GM18520 (cell line): ENCODE measurements around the gene ITPKC.

Experiments
- ATAC-seq: cut with Tn5 transposase; IDR thresholded peaks from one replicate; pipeline ENCODE4 v1.9.1; 2021; ENCODE audit not compliant: unreplicated experiment

Gene ITPKC

DNA sequence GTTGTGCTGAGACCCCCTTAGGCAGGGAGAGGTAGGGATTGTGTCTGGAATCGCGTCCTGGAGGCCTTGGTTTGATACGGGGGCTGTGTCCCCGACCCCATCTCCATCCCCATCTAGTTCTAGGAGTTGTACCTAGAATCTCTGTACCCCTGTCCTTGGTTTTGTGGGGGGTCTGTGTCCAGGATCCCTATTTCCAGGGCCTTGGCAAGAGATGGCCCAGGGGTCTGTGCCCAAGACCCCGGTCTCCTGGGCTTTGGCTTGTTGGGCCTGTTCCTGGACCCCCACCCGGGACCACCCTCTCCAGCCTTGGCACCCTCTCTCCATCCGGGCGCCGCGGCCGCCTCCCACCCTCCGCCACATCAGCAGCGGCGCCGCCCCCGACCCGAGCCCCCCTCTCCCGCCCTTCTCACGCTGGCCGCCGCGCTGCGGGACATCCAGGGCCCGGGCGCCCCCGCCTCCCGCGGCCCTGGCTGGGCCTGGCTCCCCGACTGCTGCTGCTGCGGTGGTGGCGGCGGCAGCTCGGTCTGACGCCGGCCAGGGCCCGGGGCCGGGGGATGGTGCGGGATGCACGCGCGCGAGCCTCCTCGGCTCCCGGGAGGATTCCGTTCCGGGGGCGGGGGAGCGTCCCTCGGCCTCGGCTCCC lies 26.7 kb upstream of the ITPKC start, which contains the start of gene NUMBL:
NUMBL (minus strand) TSS at position 602 of the 643 bp plus-strand sequence; CDS start at position 434, 168 bp downstream.
- no peak for ATAC-seq

DNA sequence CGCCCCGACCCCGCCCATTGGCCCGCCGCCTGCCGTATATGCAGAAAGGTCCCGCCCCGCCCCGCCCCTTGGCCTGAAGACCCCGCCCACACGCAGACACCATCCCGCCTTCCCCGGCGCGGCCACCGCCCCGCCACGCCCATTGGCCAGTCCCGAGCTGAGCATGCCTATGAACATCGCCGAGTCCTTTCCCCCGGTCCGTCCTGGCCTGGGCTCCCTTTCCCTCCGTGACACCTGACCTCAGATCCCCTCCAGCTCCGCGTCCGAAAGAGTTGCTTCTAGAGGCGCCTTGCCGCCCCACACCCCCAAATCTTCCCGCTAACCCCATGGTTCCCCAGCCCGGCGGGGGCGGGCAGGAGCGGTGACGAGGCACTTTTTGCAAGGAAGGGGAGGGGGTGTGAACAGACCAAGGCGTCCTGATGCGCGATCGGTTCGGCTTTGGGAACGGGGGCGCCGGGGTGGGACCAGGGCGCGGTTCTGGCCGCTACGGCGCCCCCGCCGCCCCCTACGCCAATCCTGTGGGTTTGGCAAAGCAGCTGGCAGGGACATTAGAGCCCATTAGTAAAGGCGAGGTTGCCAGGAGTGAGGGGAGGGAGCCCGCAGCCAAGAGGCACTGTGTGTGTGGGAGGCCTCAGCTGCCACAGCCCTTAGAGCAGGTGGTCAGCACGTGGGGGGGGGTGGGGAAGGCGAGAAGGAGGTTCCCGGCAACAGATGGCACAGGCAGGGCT lies 26.1 kb upstream of the ITPKC start:
- ATAC-seq, result peak; percentile 38

DNA sequence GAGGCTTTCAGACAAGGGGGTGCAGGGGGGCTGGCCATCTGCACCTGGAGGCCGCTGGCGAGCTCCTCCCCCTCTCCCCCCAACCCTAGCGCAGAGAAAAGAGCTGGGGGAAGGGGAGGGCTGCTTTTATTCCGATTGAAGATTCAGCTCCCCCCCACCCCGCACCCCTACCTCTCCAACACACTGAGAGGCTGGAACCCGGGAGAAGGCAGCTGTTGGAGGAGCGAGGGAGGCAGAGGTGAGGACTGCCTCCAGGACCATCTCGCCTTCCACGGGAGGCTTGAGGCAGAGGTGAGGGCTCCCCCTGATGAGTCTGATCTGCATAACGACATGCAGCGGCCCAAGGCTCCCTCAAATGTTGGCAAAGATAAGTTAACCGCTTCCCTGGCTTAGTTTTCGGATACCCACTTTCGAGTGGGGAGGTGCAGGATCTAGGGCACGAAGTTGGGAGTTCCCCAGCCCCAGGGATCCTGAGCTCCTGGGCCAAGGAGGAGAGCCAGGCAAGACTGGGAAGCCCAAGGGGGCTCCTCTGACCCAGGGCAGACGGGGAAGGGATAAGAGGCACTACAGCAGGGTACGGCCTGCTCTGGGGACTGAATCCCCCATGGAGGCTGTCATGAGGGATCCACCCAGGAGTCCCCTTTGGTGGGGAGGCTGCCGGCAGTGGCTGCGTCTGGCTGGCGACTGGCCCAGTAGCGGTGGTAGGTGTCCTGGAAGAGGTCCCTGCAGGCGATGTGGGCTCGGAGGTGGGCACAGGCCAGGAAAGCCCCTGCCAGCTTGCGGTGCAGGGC lies 25.3 kb upstream of the ITPKC start:
- ATAC-seq, result no peak

DNA sequence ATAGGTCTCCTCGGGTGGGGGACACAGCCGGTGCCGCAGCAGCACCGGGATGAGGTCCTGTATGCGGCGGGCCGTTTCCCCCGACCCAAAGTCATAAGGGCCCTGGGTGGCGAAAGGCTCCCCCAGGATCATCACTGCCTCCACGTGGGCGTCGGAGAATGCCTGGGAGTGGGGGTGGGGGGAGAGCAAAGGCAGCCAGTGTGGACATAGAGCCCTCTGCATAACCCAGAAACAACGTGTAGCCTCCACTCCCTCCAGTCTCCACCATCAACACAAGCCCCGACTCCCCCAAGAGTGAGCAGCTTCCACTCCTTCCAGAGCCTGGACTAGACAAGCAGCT lies 24.7 kb upstream of the ITPKC start:
- ATAC-seq, result no peak

DNA sequence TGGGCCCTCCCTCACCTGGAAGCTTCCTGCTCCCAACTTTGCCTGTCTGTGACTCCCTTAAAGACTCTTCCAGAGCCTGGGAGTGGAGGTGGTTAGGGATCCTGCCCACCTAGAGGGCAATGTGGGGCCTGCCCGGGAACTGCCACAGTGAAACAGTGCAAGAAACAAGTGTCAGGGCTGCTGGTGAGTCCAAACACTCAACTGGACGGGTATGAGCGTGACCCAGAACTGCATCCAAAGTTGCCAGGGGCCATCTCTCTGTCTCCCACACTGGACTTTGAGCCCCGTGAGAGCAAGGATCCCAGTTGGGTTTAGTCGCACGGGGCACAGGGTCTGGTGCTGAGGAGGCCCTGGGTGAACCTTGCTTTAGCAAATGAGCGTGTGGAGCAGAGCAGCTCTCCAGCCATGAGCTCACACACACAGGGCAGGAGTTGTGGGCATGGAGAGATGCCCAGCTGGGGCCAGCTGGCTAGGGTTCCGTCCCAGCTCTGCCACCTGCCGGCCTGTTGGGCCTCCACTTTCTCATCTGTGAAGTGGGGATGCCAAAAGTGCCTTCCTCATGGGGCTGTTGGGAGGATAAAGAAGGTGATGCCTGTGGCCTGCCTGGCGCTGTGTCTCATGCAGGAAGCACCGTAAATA lies 23.6 kb upstream of the ITPKC start:
- ATAC-seq, result no peak

DNA sequence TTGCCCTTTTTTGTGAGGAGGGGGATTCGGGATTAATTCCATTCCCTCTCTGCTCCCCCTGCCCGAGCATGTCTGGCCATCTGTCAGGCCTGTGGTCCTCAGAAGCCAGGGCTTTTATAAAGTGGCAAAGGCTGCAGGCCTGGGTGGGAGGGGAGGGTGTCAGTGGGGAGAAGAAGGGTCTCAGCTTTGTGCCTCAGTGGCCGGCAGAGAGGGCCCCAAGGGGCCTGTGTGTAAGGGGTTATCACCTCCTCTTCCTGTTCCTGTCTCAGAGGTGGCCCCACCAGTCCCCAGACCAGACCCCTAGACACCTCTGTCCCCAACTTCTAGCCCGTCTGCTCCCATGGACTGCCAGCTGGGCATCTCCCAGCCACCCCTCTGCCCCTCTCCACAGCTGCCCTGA lies 23.0 kb upstream of the ITPKC start:
- no peak for ATAC-seq

DNA sequence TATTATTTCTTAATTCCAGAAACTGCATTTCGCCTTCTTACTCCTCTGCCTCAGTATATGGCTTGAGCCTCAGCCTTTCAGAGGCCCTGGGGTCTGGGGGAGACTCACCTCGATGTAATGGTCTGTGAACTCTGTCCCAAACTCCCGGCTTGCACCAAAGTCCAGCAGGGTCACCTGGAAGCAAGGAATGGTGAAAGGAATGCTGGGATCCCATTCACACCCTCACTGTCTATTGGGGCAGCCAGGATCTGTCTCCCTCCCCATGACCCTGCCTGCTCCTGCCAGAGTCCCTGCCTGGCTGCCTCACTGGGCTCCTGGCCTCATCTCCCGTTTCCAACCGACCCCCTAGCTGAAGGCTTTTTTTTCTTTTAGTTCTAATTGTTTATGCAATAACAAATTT lies 21.0 kb upstream of the ITPKC start:
- no peak for ATAC-seq

DNA sequence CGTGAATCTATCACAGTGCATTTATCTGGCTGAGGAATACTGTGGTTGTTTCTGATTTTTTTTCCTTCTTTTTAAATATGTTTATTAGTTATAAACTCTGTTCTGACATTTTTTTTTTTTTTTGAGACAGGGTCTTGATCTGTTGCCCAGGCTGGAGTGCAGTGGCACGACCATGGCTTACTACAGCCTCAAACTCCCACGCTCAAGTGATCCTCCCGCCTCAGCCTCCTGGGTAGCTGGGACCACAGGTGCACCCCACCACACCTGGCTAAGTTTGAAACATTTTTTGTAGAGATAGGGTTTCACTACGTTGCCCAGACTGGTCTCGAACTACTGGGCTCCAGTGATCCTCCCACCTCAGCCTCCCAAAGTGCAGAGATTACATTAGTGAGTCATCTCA lies 19.9 kb upstream of the ITPKC start:
- no peak for ATAC-seq

DNA sequence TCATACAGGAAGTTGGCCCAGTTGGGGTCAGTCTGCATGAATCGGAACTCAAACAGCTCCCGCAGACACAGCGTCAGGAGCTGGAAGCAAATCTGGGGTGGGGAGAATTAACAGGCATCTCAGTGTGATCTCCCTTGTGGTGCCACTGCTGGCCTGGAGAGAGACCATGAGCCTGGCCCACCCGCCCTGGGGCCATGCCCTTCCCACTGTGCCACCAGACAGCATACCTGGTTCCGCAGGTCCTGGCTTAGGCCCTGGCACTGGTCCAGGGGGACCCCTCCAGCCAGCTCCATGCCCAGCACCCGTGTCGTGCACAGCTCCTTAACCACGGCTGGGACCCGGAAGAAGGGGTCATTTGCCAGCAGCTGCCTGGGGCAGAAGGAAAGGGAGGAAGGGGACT lies 16.8 kb upstream of the ITPKC start:
- no peak for ATAC-seq

DNA sequence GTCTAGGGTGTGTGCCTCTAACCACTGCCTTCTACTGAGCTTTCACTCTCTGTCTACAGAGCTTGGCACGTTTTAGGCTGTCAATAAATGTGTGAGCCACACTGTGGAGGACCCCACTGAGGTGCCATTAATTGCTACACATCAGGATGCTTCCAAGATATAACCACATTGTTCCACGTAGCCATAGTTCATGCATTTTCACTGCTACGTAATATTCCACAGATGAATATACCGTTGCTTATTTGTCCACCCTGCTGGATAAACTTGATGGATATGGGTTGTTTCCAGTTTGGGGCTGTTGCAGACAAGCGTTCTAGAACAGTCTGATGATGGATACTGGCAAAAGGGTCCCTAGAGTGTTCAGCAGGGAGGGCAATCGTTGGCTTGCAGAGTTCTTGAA lies 15.2 kb upstream of the ITPKC start:
- no peak for ATAC-seq

DNA sequence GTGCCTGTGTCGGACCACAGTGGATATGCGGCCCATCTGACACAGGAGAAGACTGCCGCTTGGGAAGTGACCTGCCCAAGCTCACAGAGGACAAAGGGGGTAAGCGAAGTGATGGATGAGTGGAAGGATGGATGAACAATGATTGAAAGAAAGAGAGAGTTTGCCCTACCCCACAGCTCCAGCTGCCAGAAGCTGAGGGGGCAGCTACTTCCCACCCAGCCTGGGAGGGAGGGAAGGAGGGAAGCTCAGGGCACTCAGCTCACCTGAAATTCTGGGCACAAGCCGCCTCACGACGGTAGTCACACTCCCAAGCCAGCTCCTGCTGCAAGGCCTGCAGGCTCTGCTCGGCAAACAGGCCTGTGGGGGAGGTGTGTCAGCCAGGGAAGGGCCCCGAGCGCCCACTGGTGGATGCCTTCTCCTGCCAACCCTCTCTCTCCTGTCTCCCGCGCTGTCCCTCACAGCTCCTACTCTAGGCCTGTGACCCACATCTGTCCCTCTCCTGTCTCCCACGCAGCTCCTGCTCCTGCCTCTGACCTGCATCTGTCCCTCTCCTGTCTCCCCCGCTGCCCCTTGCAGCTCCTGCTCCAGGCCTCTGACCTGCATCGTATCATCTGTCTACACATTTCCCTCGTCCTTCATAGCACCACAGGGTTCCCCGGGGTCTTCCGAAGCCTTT lies 14.4 kb upstream of the ITPKC start:
- no peak for ATAC-seq

DNA sequence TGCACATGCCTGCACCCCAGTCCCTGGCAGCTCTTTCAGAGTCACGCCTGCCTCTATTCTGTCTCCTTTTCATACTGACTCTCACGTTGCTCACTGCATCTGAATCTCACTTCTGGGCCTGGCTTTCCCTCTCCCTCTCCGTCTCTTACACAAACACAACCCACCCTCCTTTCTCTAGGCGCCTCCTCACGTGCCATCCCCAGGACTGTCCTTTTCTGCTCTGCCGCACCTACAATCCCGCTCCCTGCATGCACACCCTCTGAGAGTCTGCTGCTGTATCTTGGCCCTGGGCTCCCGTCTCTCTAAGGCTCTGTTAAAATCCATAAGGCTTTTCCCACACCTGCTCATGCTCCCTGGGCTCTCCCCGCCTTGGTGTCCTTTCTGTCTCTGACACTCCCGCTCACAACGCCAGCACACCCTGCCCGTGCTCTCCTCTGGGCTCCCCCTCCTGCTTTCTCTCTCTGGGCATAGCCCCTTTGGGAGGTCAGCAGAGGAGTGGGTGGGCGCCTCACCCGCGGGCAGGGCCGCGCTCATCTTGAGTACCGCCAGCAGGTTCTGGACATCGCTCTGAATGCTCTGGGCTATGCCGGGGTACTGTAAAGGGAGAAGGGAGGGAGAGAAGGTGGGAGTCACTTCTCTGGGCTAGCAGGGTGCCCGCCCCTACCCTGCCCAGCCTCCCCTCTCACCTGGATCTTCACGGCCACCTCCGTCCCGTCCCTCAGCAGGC lies 13.7 kb upstream of the ITPKC start:
- no peak for ATAC-seq

DNA sequence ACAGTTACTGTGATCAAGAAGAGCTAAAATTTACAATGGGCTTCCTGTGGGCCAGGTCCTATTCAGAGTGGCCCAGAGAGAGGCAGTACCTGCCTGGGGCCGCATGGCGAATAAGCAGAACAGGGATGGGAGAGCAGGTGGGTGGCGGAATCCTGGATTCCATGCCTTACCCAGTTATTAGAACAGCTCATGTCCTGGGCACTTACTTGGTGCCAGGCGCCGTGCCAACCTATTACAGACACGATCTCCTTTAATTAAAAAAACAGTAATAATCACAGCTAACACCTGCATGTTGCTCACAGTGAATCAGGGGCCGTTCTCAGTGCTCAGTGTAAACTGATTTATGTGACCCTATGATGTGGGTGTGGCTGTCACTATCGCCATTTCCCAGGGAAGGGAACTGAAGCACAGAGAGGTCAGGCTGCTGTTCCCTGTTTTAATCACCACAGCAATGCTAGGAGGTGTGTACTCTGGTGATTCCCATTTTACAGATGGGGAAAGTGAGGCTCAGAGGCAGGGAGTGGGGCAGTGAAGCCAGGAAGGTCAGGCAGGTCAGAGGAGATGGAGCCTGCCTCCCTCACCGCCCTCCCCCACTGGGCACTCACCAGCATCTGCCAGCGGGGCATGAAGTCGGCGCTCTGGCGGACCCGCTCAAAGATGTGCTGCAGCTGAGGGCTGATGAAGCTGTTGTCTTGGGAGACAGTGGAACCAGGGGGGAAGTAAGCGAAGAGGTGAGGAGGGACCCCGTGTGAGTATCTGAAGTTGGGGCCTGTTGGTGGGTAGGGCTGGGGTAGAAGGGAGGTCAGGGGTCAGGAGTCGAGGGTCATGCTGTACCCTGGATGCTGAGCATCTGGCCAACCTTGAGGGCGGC lies 12.2 kb upstream of the ITPKC start:
- ATAC-seq, result no peak

DNA sequence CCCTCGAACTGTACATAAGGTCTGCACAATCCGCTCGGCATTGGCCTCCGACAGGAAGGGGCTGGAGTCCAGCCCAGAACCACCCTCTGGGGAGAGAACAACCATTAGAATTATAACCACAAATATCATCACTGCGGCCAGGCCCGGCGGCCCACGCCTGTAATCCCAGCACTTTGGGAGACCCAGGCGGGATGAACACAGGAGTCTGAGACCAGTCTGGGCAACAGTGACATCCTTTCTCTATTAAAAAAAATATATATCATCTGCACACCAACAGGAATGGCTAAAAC lies 11.6 kb upstream of the ITPKC start:
- ATAC-seq, result no peak

DNA sequence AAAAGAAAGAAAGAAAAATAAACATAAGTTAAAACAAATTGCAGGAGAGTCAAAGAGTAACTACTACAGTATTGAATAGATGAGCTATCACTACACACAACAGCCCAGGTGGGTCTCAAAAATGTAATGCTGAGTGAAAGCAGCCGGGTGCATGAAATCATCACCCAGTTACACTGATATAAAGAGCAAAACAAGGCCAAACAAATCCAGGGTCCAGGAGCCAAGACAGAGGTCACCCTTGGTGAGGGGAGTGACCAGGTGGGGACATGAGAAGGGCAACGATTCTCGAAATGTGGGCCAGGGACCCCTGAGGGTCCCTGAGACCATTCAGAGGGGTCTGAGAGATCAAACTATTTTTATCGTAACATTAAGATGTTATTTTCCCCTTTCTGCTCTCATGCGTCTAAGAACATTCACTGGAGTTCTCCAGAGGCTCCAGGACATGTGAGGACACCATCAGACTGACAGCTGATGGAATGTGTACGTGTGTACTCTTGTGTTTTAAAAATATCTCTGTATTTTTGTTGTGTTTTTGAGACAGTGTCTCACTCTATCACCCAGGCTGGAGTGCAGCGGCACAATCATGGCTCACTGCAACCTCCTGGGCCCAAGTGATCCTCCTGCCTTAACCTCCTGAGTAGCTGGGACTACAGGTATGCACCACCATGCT lies 10.8 kb upstream of the ITPKC start:
- no peak for ATAC-seq

DNA sequence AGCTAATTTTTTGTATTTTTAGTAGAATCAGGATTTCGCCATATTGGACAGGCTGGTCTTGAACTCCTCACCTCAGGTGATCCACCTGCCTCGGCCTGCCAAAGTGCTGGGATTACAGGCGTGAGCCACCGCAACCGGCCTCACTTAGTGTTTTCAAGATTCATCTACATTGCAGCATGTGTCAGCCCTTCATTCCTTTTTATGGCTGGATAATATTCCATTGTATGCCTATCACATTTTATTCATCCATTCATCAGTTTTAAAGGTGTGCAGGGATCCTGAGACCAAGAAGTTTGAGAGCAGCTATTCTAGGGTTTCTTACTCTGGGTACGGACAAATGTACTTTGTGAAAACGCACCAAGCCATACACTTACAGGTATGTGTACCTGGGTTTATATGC lies 9.3 kb upstream of the ITPKC start:
- ATAC-seq, result no peak

DNA sequence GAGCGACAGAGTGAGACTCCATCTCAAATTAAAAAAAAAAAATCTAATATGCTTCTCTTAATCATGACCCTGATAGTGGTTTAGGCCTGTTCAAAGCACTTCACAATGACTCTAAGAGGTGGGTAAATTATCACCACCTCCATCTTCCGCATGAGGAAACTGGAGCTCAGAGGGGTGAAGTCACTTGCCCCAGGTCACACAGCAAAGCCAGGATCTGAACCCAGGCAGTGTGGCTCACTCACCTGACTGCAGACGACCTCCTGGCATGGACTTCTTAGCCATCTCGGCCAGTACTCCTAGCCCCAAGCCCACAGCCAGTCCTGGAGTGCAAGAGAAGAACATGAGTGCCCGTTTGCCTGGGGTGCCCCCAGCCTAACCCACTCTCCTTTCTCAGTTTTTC lies 7.1 kb upstream of the ITPKC start:
- ATAC-seq, result no peak

DNA sequence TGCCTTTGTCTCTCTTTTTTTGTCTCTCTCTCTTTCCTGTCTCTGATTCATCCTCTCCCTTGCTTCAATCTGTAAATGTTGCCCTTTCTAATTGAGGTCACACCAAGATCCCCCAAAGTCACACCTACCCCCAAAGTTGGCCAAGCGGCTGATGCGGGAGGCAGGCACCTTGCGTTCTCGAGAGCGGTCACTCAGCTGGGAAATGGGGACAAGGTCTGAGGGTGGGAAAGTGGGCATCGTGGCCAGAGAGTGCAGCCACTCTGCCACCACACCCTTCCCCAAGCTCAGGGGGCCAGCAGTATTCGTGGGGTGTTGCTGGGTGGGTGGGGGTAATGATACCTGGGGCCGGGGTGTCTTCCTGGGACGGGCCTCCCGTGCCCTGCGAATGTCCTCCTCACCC lies 3.0 kb upstream of the ITPKC start:
- ATAC-seq, result no peak
